ENCODE measurements around the gene ADARB1.

Gene ADARB1

GRCh38 chr21:45033791-45034555, 40.4 kb upstream of the ADARB1 start:
- TF ChIP-seq, protein P1, sequence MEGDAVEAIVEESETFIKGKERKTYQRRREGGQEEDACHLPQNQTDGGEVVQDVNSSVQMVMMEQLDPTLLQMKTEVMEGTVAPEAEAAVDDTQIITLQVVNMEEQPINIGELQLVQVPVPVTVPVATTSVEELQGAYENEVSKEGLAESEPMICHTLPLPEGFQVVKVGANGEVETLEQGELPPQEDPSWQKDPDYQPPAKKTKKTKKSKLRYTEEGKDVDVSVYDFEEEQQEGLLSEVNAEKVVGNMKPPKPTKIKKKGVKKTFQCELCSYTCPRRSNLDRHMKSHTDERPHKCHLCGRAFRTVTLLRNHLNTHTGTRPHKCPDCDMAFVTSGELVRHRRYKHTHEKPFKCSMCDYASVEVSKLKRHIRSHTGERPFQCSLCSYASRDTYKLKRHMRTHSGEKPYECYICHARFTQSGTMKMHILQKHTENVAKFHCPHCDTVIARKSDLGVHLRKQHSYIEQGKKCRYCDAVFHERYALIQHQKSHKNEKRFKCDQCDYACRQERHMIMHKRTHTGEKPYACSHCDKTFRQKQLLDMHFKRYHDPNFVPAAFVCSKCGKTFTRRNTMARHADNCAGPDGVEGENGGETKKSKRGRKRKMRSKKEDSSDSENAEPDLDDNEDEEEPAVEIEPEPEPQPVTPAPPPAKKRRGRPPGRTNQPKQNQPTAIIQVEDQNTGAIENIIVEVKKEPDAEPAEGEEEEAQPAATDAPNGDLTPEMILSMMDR (IDR thresholded peaks at IDR 0.05; ENCODE audit: low read depth, low read length, missing control alignments) = no peak
- no peak overlapping the region for H3K4me3 ChIP-seq (ENCODE audit: low read depth, low read length)
- in situ Hi-C loops (cut with HindIII; ENCODE audit: low sequenced_read_pairs) = no loop called here
- DNase-seq (ENCODE audit: low read depth) = no peak

DNA sequence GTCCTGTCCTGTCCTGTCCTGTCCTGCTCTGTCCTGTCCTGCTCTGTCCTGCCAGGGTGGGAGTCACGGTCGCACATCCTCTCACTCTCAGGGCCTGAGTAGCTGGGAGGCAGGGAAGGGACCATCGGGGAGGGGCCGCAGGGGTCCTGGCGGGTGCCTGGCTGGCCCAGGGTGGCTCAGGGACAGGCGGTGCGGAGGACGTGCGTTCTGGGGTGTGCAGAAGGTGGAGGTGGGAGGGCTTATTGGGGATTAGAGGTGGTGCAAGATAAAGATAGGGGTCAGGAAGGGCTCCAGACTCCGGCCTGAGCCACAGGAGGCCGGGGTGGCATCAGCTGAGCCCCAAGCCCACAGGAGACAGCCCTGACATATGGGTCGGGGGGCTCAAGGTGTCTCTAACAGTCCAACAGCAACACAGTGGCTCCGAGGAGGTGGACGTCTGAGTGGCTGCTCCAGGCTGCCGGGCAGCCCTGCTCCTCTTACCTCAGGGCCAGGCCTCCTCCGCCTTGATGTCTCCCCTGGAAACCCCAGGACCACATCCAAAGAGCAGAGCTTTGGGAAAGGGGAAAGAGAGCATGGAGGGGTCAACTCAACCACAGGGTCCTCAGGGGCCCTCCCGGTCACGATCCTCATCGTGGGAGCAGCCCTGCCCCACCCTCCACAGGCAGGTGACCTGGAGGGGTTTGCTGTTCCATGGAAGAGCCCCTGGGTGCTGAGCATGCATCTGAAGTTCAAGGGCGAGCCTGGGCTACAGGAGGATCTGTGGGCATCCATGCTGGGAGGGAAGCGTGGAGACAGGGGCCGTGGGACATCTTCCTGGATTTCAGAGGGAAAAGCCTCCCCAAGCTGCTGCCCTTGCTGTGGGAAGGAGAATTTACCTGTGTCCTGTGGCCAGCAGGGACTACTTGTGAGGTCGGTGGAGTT, 39.6 kb upstream of the ADARB1 start:
- no peak for DNase-seq (ENCODE audit: low read depth)
- TF ChIP-seq, protein P1 (IDR thresholded peaks at IDR 0.05; ENCODE audit: low read depth, low read length, missing control alignments) = no peak
- in situ Hi-C loops (cut with HindIII; ENCODE audit: low sequenced_read_pairs) = no loop called here
- H3K4me3 ChIP-seq (ENCODE audit: low read depth, low read length) = no peak overlapping the region

- H3K4me3 ChIP-seq (ENCODE audit: low read depth, low read length) = no peak overlapping the region
- no peak for DNase-seq (ENCODE audit: low read depth)
- TF ChIP-seq, protein P1 (IDR thresholded peaks at IDR 0.05; ENCODE audit: low read depth, low read length, missing control alignments) = no peak
- in situ Hi-C loops (cut with HindIII; ENCODE audit: low sequenced_read_pairs) = no loop called here
Observed at GRCh38 chr21:45035477-45035848, 38.9 kb upstream of the ADARB1 start.

DNA sequence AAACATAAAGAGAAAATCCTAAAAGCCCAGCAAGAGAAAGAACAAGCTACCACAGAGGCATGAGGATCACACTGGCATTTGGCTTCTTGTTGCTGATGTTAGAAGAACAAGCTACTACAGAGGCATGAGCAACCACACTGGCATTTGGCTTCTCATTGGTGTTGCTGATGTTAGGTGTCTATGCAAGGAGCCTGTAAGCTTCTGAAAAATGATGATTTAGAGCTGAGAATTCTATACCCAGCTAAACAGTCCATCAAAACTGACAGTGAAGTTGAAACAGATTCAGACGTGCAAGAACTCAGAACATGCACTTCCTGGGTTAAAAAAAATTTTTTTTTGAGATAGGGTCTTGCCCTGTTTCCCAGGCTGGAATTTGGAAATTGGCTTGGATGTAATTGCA, 37.8 kb upstream of the ADARB1 start:
- in situ Hi-C loops (cut with HindIII; ENCODE audit: low sequenced_read_pairs) = no loop called here
- no peak overlapping the region for H3K4me3 ChIP-seq (ENCODE audit: low read depth, low read length)
- DNase-seq (ENCODE audit: low read depth) = no peak
- TF ChIP-seq, protein P1 (IDR thresholded peaks at IDR 0.05; ENCODE audit: low read depth, low read length, missing control alignments) = no peak

DNA sequence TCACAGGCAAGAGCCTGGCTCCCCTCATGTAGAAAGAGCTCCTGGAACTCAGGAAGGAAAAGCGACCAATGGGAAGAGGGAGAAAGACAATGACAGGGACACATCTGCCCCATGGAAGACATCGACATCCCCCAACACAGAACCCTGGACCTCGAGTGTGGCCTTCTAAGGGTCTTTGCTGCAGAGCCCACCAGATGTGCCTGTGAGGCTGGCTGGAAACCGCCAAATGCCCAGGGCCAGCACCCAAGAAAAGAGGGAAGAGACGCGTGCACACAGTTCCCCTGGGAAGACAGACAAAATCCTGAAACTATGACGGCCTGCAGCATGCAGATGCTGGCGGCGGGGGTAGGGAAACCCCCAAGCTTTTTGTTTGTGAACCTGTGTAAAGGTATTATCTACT, 36.4 kb upstream of the ADARB1 start:
- TF ChIP-seq, protein P1 (IDR thresholded peaks at IDR 0.05; ENCODE audit: low read depth, low read length, missing control alignments) = no peak
- in situ Hi-C loops (cut with HindIII; ENCODE audit: low sequenced_read_pairs) = no loop called here
- DNase-seq (ENCODE audit: low read depth) = no peak
- H3K4me3 ChIP-seq (ENCODE audit: low read depth, low read length) = no peak overlapping the region

DNA sequence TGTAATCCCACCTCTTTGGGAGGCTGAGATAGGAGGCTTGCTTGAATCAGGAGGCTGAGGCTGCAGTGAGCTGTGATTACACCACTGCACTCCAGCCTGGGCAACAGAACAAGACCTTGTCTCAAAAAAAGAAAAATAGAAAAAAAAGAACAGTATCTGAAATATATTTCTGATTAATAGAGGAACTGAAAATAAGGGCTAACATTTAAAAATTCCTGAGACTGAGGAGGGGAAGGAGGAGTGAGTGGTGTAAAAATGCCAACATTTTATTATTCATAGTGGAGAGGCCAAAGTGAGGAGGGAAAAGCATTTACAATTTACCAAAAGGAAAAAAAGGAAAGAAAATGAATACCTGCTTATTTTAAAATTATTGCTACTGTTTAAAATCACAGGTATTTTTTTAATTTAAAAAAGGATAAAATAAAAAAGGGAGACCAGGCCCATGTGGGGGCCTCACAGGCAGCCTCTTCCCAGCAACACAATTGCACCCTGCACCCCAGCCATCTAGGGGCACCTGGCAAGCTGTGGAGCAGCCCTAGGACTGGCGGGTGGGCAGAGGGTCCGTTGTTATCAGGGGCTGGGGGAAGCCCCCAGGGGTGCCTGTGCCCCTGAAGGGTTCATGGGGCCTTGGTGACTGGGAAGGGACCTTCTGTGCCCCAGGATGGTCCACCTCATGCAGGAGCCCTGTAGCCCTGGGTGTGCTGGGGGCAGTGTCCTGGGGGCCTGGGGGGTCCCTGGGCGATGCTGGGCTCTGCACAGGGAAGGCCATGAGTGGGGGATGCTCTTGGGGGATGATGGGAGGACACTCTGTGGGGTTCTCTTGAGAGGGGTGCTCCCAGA, 34.8 kb upstream of the ADARB1 start:
- no peak overlapping the region for H3K4me3 ChIP-seq (ENCODE audit: low read depth, low read length)
- in situ Hi-C loops (cut with HindIII; ENCODE audit: low sequenced_read_pairs) = no loop called here
- TF ChIP-seq, protein P1 (IDR thresholded peaks at IDR 0.05; ENCODE audit: low read depth, low read length, missing control alignments) = no peak
- DNase-seq (ENCODE audit: low read depth) = no peak

Data from astrocyte of the cerebellum (primary cell).